ENCODE data around the gene PRKAG2. TPM values are rescaled to one million over a fixed set of nuclear protein-coding genes. Genes with fewer than 3 reads are reported as not detected.

PRKAG2 gene
- polyA plus RNA-seq, 3 donors: 29.2 to 59.8 (median 30.9) TPM

DNA sequence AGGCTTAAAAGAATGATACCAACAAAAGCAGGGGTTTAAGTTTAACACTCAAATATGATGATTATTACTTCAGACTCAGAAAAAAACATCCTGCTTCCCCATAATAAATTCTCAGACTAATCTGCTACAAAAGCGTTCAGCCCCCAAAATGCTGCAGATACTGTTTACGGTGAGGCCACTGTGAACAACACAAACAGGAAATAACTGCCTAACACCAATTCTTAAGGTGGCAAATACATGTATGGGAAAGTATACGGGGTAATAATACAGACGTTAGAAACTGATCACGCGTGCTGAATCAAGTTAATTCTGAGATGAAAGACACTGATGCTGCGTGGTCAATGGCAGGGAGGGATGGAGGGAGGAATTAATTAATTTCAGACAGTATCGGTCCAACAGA, 295.2 kb downstream of the PRKAG2 start:
- 98% methylated on average over 6 of the region's 8 CpGs for WGBS (ENCODE audit: insufficient coverage)
- Mint-ChIP-seq H3K4me1 (no peaks in the 10 kb centered on the region), H3K9me3 (peaks cover 6 to 20% (median 18%) of the 10 kb centered on the region in 7 donors), H3K4me3 (no peak overlapping the region), H3K27me3 (ENCODE audit: low read depth in 3 of 3) (peaks cover 0 to 1% (median 0%) of the 10 kb centered on the region in 3 donors), H3K27ac (no peak overlapping the region), H3K36me3 (peaks cover 34 to 61% of the 10 kb centered on the region in 2 donors)
- Histone ChIP-seq H3K27me3 (ENCODE audit: control insufficient read depth in 2 of 2, insufficient read depth in 2 of 2, low read length in 2 of 2) (no peaks in the 10 kb centered on the region), H2AFZ (ENCODE audit: insufficient read depth, low read depth, low read length, poor library complexity, severe bottlenecking) (no peak overlapping the region), H3K27ac (ENCODE audit: low read depth in 1 of 2, low read length in 2 of 2) (no peak overlapping the region), H3K9ac (ENCODE audit: insufficient read depth, low read length, poor library complexity, severe bottlenecking) (no peak overlapping the region), H3K9me3 (replicated peaks in 1 of 2; ENCODE audit: control insufficient read depth in 1 of 2, insufficient read depth in 1 of 2, low read length in 2 of 2) (peaks cover 14 to 15% of the 10 kb centered on the region in 2 donors), H3K4me3 (replicated peaks in 1 of 3; ENCODE audit: low read depth in 2 of 3, low read length in 3 of 3) (no peak overlapping the region), H3K4me2 (replicated peaks; ENCODE audit: extremely low read depth, low read length, poor library complexity, severe bottlenecking) (no peak overlapping the region), H4K20me1 (ENCODE audit: insufficient read depth, low read length) (peaks cover 69% of the 10 kb centered on the region), H3K79me2 (ENCODE audit: insufficient read depth, low read length) (no peaks in the 10 kb centered on the region), H3K4me1 (ENCODE audit: control insufficient read depth in 1 of 2, insufficient read depth in 2 of 2, low read length in 2 of 2) (no peaks in the 10 kb centered on the region), H3K36me3 (replicated peaks in 1 of 2; ENCODE audit: control insufficient read depth in 1 of 2, insufficient read depth in 2 of 2, low read length in 2 of 2) (peaks cover 13 to 72% of the 10 kb centered on the region in 2 donors)
- no peak for DNase-seq
- TF ChIP-seq, protein P1, sequence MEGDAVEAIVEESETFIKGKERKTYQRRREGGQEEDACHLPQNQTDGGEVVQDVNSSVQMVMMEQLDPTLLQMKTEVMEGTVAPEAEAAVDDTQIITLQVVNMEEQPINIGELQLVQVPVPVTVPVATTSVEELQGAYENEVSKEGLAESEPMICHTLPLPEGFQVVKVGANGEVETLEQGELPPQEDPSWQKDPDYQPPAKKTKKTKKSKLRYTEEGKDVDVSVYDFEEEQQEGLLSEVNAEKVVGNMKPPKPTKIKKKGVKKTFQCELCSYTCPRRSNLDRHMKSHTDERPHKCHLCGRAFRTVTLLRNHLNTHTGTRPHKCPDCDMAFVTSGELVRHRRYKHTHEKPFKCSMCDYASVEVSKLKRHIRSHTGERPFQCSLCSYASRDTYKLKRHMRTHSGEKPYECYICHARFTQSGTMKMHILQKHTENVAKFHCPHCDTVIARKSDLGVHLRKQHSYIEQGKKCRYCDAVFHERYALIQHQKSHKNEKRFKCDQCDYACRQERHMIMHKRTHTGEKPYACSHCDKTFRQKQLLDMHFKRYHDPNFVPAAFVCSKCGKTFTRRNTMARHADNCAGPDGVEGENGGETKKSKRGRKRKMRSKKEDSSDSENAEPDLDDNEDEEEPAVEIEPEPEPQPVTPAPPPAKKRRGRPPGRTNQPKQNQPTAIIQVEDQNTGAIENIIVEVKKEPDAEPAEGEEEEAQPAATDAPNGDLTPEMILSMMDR (IDR thresholded peaks at IDR 0.05): no peak
- intact Hi-C loops (cut with micrococcal nuclease): no loop called here

DNA sequence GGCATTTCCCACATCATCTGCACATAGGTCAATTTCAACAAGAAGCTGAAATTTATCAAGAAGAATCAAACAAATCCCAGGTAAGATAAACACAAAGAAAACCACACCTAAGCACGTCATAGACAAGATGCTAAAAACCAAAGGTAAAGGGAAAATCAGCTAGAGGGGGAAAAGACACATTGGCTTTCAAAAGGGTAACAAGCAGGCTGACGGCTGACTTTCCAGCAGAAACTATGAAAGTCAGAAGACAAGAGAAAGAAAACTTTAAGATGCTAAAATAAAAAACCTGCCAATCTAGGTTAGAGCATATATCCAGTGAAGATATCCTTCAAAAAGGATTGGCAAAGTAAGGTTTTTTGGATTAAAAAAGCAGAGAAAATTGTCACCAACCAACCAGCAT, 297.3 kb downstream of the PRKAG2 start:
- Histone ChIP-seq H3K4me1 (ENCODE audit: control insufficient read depth in 1 of 2, insufficient read depth in 2 of 2, low read length in 2 of 2) (no peaks in the 10 kb centered on the region), H3K9ac (ENCODE audit: insufficient read depth, low read length, poor library complexity, severe bottlenecking) (no peak overlapping the region), H3K9me3 (replicated peaks in 1 of 2; ENCODE audit: control insufficient read depth in 1 of 2, insufficient read depth in 1 of 2, low read length in 2 of 2) (peaks cover 14 to 15% of the 10 kb centered on the region in 2 donors), H2AFZ (ENCODE audit: insufficient read depth, low read depth, low read length, poor library complexity, severe bottlenecking) (no peak overlapping the region), H3K36me3 (replicated peaks in 1 of 2; ENCODE audit: control insufficient read depth in 1 of 2, insufficient read depth in 2 of 2, low read length in 2 of 2) (peaks cover 23 to 74% of the 10 kb centered on the region in 2 donors), H3K27me3 (ENCODE audit: control insufficient read depth in 2 of 2, insufficient read depth in 2 of 2, low read length in 2 of 2) (no peaks in the 10 kb centered on the region), H3K4me2 (replicated peaks; ENCODE audit: extremely low read depth, low read length, poor library complexity, severe bottlenecking) (no peak overlapping the region), H3K27ac (ENCODE audit: low read depth in 1 of 2, low read length in 2 of 2) (no peak overlapping the region), H3K79me2 (ENCODE audit: insufficient read depth, low read length) (no peaks in the 10 kb centered on the region), H3K4me3 (replicated peaks in 1 of 3; ENCODE audit: low read depth in 2 of 3, low read length in 3 of 3) (no peak overlapping the region), H4K20me1 (ENCODE audit: insufficient read depth, low read length) (peaks cover 50% of the 10 kb centered on the region)
- peaks cover 0 to 1% (median 0%) of the 10 kb centered on the region in 3 donors for H3K27me3 Mint-ChIP-seq (ENCODE audit: low read depth in 3 of 3)
- H3K36me3 Mint-ChIP-seq: peaks cover 38 to 57% of the 10 kb centered on the region in 2 donors
- WGBS (ENCODE audit: insufficient coverage): no CpG with 5 or more reads among the region's 2 CpGs
- no peaks in the 10 kb centered on the region for H3K4me1 Mint-ChIP-seq
- TF ChIP-seq, protein P1 (IDR thresholded peaks at IDR 0.05): no peak
- intact Hi-C loops (cut with micrococcal nuclease): no loop called here
- no peak overlapping the region for H3K4me3 Mint-ChIP-seq
- DNase-seq: no peak
- H3K27ac Mint-ChIP-seq: no peak overlapping the region
- peaks cover 6 to 20% (median 18%) of the 10 kb centered on the region in 7 donors for H3K9me3 Mint-ChIP-seq
